Stimulated activated CD8-positive, alpha-beta memory T cell treated with anti-CD3 and anti-CD28 coated beads, Interleukin-7, amount 100 ng/mL, for 1 hour (primary cell): ENCODE results near the gene CCDC157.
"Not testable (repeated sequence)": the region's sequence is repeated elsewhere in the genome, so short reads cannot be mapped to it uniquely, and the experiment has no call there.

Experiments used
- DNase-seq, 2 donors: peaks; one replicate each; pipeline ENCODE4 v3.0.0-alpha.2; 2020; ENCODE audit warnings: low read depth in 2 of 2

Gene CCDC157

DNA sequence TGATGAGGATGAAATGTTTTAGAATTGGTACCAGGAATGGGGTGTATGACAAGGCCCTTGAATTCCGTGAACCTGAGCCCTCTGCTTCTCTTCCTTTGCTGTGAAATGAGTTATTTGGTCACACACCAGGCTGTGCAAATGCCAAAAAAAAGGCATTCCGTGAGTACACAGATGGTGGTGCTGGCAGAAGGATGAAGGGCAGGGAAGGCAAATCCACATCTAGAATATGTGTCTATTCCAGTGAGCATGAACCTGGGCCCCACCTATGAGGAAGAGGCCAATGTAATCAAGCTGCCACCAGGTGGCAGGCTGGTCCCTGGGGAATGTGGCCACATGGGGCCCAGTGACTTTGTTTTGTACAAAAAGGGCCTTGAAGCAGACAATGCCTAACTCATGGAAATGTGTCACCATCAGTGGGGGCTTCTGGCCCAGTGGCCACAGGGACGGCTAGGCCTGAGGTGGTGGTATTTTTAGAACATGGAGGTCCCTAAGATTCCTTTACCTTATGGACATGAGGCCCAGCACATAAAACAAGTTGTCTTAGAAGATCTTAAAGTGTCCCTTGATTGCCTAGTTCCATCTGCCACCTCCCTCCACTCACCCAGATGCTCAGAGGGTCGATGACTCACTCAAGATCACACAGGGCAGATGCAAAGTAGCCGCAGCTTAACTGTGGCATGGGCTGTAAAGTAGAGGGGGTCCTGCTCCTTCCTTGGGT lies 34.3 kb downstream of the CCDC157 start:
- DNase-seq: peak; percentile 51 to 58

GRCh38 chr22:30392661-30393321 lies 36.0 kb downstream of the CCDC157 start:
- DNase-seq: no peak

DNA sequence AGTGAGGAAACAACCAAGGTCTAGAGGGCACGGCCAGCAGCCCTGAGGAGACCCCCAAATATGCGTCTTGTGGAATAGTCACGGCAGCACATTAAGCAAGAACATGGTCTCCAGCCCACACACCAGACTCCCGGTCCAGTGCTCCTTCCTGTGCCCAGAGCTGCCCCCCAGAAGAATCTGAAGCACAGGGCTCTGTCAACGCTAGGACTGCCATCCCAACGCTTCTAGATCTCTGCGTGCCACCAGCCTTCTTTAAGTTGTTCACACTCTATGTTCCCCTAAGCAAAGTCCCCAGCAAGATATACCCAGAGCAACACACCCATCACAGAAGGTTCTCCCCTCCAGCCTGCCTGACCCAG lies 36.5 kb downstream of the CCDC157 start:
- DNase-seq: no peak

DNA sequence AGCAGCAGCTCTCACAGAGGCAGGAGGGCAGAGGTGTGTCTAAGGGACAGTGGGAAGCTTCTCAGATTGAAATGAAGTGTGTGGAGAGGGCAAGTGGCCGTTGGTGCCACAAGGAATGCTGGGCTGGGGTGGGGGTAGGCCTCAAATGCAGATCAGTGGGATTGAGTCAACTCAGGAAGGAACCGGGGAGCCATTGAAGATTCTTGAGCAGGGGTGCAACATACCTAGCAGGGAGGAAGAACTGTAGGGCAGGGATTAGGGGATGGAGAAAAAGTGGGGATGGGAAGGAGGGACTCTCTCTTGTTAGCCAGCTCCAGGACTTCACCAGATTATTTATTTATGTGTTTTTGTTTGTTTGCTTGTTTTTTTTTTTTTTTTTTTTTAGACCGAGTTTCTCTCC lies 37.1 kb downstream of the CCDC157 start:
- DNase-seq: no peak

DNA sequence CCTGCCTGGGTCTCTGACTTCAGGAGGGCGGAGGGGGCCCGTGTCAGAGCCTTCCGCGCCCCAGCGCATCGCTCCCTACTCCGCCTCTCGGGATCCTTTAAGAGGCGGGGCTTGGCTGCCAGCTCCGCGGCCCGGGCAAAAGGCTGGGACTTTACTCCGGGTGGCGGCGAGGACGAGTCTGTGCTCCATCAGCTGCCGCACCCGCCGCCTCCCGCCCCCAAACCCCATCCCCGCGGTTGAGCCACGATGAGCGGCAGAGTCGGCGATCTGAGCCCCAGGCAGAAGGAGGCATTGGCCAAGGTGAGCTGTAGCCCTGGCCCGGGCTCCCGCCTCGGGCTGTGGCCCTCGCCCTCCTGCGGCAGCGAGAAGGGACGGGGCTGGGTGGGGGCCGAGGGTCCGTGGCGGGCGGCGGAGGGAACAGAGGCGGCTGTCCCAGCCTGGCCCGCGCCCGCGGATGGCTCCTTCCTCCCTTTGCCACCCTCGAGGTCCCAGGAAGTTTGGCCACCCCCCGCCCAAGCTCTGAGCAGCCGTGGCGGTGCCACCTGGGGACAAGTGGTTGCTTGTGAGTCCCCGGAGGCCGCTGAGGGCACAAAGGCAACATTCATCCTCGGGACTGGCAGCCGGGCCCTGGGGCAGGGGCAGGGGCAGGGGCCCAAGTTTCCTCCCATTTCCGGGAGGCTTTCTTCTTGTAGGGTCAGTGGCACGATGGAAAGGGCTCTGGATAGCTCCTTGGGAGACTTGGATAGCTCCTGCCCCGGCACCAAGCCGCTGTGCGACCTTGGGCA lies 40.3 kb downstream of the CCDC157 start, which contains the start of gene SEC14L2:
TSS of gene SEC14L2 (plus strand) at position 148 of the 785 bp plus-strand sequence. CDS start at position 247, 99 bp downstream.
- DNase-seq: peak; percentile 14 to 25

DNA sequence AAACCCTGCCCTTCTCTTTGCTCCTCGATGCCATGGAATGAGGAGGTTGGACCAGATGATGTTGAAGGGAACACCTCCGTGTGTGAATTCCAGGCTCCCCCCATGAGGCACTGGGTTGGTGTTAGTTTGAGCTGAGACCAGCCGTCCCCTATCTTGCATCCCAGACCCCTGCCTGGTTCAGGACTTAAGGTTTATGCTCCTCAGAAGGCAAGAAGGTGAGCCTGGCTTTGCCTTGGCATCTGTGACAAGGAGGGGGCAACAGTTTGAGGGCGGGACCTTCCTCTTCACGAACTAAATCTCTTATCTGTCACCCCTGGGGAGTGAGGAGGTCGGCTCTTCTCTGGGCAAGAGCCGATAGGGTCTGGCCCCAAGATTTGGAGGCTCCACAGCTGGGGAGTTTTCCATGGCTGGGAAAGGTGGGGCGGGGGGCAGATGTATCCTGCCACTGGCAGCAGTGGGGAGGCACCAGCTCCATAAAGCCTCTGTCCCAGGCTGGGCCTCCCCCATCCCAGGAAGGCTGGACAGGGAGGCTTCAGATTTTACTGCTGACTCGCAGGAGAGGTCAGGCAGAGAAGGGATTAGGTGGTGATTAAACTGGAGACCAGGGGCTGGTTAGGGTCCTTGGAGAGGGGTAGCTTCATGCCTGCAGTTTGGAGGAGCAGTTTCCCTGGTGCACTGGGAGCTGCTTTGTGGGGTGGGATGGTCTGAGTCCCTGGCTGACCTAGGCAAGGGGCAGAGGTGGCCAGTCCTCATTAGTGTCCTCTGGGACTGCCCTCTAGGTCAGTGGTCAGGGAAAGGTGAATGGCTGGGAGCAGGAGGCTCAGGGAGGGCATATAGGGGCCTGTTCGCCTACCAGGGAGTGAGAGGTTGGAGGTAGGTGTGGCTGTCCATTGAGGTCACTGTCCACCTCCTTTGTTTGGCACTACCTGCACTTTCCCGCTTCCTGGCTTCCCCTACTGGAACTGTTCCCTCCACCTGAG lies 41.1 kb downstream of the CCDC157 start:
- no peak for DNase-seq

GRCh38 chr22:30398685-30399680 lies 42.2 kb downstream of the CCDC157 start:
- no peak for DNase-seq

GRCh38 chr22:30399718-30400117 lies 42.9 kb downstream of the CCDC157 start:
- DNase-seq: no peak

- no peak for DNase-seq
Observed at GRCh38 chr22:30400159-30400558, 43.4 kb downstream of the CCDC157 start.

DNA sequence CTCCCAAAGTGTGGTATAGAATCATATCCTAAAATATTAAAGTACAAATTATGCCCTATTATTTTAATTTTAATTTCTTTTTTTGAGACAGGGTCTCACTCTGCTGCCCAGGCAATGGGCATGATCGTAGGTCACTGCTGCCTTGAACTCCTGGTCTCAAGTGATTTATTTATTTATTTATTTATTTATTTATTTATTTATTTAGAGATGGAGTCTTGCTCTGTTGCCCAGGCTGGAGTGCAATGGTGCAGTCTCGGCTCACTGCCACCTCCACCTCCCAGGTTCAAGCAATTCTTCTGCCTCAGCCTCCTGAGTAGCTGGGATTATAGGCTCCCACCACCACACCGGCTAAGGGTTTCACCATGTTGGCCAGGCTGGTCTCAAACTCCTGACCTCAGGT lies 44.2 kb downstream of the CCDC157 start:
- DNase-seq: not testable (repeated sequence)

DNA sequence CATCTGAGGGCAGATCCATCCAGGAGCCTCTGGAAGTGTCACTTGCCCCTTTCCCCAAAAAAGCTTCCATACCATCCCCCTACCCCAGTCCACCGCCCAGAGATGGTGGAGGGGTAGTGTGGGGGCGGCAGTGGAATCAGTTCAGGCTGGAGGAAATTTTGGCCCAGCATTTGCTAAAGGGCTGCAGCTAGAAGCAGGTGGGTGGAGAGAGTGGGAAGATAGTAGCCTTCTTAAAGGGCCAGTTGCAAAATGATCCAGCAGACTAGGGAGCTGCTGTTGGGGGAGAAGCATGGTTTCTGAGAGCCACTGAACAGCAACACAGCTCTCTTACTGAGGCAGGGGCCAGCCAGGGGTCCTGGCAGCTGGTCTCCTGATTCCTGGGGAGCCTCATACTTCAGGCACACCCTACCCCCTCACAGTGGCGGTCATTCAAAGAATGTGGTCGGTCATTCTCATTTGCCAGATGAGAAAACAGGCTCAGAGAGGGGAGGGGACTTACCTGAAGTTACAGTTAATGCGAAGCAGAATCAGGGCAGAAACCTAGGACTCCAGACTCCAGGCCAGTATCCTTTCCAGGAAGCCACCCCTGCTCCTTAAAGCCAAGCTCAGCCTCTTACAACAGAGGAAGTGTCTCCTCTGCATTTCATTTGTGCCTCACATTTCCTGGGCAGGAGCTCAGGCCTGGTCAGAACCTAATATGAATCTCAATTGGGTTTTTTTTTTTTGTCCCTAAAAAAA lies 45.4 kb downstream of the CCDC157 start:
- no peak for DNase-seq

DNA sequence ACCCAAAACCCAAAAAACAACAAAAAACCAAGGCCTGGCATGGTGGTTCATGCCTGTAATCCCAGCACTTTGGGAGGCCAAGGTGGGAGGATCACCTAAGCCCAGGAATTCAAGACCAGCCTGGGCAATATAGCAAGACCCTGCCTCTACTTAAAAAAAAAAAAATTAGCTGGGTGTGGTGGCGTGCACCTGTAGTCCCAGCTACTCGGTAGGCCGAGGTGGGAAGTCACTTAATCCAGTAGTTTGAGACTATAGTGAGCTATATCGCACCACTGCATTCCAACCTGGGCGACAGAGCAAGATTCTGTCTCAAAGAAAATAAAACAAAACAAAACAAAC lies 45.9 kb downstream of the CCDC157 start:
- DNase-seq: not testable (repeated sequence)

DNA sequence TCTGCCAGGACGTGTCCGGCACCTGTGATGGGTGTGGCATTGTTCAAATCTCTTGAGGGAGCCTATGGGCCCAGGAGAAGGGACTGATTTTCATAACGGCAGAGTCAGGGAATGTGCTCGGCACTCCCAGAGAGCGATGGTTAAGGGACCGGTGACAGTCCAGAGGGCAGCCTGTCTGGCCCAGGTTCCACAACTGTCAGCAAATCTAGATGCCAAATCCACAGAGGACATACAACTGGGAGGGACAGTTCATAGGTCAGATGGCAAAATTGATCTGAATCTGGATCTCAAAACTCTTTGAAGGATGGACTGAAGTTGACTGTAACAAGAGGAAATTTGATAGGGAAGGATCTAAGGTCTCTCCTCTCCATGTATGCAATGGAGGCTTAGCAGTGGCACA lies 47.5 kb downstream of the CCDC157 start:
- no peak for DNase-seq

GRCh38 chr22:30405731-30406130 lies 48.9 kb downstream of the CCDC157 start:
- no peak for DNase-seq

DNA sequence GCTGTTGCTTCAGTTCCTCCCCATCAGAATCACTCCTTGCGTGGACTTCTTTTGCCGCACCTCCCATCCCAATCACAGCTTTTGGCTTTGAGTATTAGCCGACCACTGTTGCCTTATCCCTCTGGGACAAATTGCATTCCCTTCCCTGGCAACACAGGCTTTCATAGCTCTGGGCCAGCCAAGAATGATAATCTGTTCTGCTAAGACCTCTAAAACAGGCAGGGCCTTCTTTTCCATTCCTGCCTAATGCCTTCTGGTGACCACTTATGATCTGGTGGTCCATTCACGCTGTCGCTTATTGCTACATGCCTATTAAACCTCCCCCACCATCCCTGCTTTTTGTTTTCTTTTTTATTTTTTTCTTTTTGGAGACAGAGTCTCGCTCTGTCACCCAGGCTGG lies 49.6 kb downstream of the CCDC157 start:
- no peak for DNase-seq

DNA sequence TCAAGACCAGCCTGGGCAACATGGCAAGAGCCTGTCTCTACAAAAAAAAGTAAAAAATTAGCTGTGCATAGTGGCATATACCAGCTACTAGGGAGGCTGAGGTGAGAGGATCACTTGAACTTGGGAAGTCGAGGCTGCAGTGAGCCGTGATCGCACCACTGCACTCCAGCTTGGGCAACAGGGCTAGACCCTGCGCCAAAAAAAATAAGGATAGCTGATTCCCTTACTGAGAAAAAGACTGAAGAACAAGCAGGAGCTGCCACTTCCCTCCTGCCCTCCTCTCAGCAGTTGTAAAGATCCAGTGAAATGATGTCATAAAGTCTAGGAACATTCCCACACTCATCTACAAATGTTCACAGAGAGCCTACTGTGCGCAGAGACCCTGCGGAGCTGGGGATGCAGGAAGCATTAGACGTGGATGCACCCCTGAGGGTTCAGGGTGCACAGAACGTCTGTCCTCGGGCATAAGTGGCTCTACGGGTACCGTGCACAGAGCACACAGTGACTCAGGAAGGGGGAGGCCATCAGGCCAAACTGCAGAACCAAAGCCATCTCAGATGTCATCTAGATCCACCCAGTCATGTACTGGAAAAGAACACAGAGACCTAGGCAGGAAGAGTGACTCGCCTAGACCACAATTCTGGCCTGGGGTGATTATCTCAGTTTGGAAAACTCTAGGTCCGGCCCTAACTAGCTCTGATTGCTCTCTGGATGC lies 51.7 kb downstream of the CCDC157 start:
- DNase-seq: no peak

GRCh38 chr22:30411780-30412179 lies 55.0 kb downstream of the CCDC157 start:
- no peak for DNase-seq

GRCh38 chr22:30413001-30413400 lies 56.2 kb downstream of the CCDC157 start:
- DNase-seq: no peak
